GM21825 (cell line): Measurements from ENCODE around the gene COL28A1.
A peak's percentile ranks its signal among the peaks of the same experiment; 100 is the strongest.

ENCODE experiments used
- ATAC-seq: cut with Tn5 transposase; IDR thresholded peaks from one replicate; pipeline ENCODE4 v1.9.1; 2021; ENCODE audit warnings: mild to moderate bottlenecking, moderate library complexity; ENCODE audit not compliant: unreplicated experiment

The COL28A1 gene

GRCh38 chr7:7535691-7536090 lies at the start of gene COL28A1:
Gene COL28A1, minus strand, starts transcription at chr7:7535873. Its CDS starts 2,998 bp downstream, at chr7:7532875.
- ATAC-seq: no peak

GRCh38 chr7:7584653-7585052 lies 49.0 kb upstream of the COL28A1 start:
- no peak for ATAC-seq

GRCh38 chr7:7583731-7584130 lies 48.1 kb upstream of the COL28A1 start:
- no peak for ATAC-seq

- no peak for ATAC-seq
These were observed 46.9 kb upstream of the COL28A1 start for GRCh38 chr7:7582596-7582995.

GRCh38 chr7:7581531-7582179 lies 46.0 kb upstream of the COL28A1 start:
- no peak for ATAC-seq

GRCh38 chr7:7579638-7580037 lies 44.0 kb upstream of the COL28A1 start:
- ATAC-seq: no peak

GRCh38 chr7:7577888-7578287 lies 42.2 kb upstream of the COL28A1 start:
- no peak for ATAC-seq

GRCh38 chr7:7576344-7576743 lies 40.7 kb upstream of the COL28A1 start:
- ATAC-seq: no peak

GRCh38 chr7:7573701-7574100 lies 38.0 kb upstream of the COL28A1 start:
- no peak for ATAC-seq

GRCh38 chr7:7570584-7570983 lies 34.9 kb upstream of the COL28A1 start:
- ATAC-seq: no peak

- peak; percentile 32 for ATAC-seq
These were observed 33.9 kb upstream of the COL28A1 start for GRCh38 chr7:7569615-7570014.

- ATAC-seq: peak; percentile 34
These were observed 33.4 kb upstream of the COL28A1 start for GRCh38 chr7:7569081-7569527.

GRCh38 chr7:7568553-7568952 lies 32.9 kb upstream of the COL28A1 start:
- ATAC-seq: no peak

GRCh38 chr7:7567898-7568531 lies 32.3 kb upstream of the COL28A1 start:
- no peak for ATAC-seq

GRCh38 chr7:7566651-7567611 lies 31.3 kb upstream of the COL28A1 start, which contains the start of gene MIOS:
Gene MIOS, plus strand, starts transcription at chr7:7566884. Its CDS starts 5,592 bp downstream, at chr7:7572476.
- ATAC-seq: peak; percentile 71

- ATAC-seq: peak; percentile 28
These were observed 30.3 kb upstream of the COL28A1 start for GRCh38 chr7:7565746-7566650.

GRCh38 chr7:7565018-7565680 lies 29.5 kb upstream of the COL28A1 start:
- ATAC-seq: no peak

GRCh38 chr7:7564323-7564780 lies 28.7 kb upstream of the COL28A1 start:
- ATAC-seq: no peak

- no peak for ATAC-seq
These were observed 28.1 kb upstream of the COL28A1 start for GRCh38 chr7:7563813-7564212.

GRCh38 chr7:7563269-7563668 lies 27.6 kb upstream of the COL28A1 start:
- no peak for ATAC-seq
